ENCODE results near the gene UPF3B. TPM values are rescaled to one million over a fixed set of nuclear protein-coding genes. Genes with fewer than 3 reads are reported as not detected.

Gene UPF3B
- total RNA-seq = 2.0 and 2.2 TPM in 2 replicates

GRCh38 chrX:119852382-119853353 lies at the start of gene UPF3B:
Gene UPF3B, minus strand, starts transcription at chrX:119852963. Its CDS starts 35 bp downstream, at chrX:119852928.

GRCh38 chrX:119895843-119896326 lies 43.1 kb upstream of the UPF3B start, which contains the start of gene AKAP14:
Gene AKAP14, plus strand, starts transcription at chrX:119895893. Its CDS starts 7,331 bp downstream, at chrX:119903224.

GRCh38 chrX:119871599-119872395 lies 19.0 kb upstream of the UPF3B start, which contains the start of the genes NDUFA1 and RNF113A:
Gene NDUFA1, plus strand, starts transcription at chrX:119871832. Its CDS starts 80 bp downstream, at chrX:119871912.
Gene RNF113A, minus strand, starts transcription at chrX:119871733. Its CDS starts 120 bp downstream, at chrX:119871613.

GRCh38 chrX:119791437-119792231 lies 61.1 kb downstream of the UPF3B start, which contains the start of gene RPL39:
Gene RPL39, minus strand, starts transcription at chrX:119791630. Its CDS starts 54 bp downstream, at chrX:119791576.

Other genes starting within 250 kb of the UPF3B start
- 3.8 and 4.3 TPM in 2 replicates for gene NKRF, start 246.5 kb downstream of the UPF3B start, total RNA-seq
- gene SEPTIN6, start 159.8 kb downstream of the UPF3B start, total RNA-seq = 4.2 TPM in 2 replicates
- gene SOWAHD, start 94.4 kb downstream of the UPF3B start, total RNA-seq = 0.13 TPM in 1 of 2 replicates, not detected in the other
- 2,131 and 2,216 TPM in 2 replicates for gene RPL39, start 61.3 kb downstream of the UPF3B start, total RNA-seq
- gene RNF113A, start 18.8 kb upstream of the UPF3B start, total RNA-seq = 18.5 and 18.8 TPM in 2 replicates
- 146 and 158 TPM in 2 replicates for gene NDUFA1, start 18.9 kb upstream of the UPF3B start, total RNA-seq
- not detected in 2 replicates for gene AKAP14, start 42.9 kb upstream of the UPF3B start, total RNA-seq
- 3.4 and 4.2 TPM in 2 replicates for gene NKAP, start 90.8 kb upstream of the UPF3B start, total RNA-seq
- gene RHOXF2B, start 224.7 kb upstream of the UPF3B start, total RNA-seq = not detected in 2 replicates